GM21576 (cell line): Measurements from ENCODE around the gene RAB43.

ENCODE experiments used
- ATAC-seq: cut with Tn5 transposase; IDR thresholded peaks from one replicate; pipeline ENCODE4 v1.9.1; 2021; ENCODE audit warnings: mild to moderate bottlenecking, moderate library complexity; ENCODE audit not compliant: unreplicated experiment

Gene RAB43

DNA sequence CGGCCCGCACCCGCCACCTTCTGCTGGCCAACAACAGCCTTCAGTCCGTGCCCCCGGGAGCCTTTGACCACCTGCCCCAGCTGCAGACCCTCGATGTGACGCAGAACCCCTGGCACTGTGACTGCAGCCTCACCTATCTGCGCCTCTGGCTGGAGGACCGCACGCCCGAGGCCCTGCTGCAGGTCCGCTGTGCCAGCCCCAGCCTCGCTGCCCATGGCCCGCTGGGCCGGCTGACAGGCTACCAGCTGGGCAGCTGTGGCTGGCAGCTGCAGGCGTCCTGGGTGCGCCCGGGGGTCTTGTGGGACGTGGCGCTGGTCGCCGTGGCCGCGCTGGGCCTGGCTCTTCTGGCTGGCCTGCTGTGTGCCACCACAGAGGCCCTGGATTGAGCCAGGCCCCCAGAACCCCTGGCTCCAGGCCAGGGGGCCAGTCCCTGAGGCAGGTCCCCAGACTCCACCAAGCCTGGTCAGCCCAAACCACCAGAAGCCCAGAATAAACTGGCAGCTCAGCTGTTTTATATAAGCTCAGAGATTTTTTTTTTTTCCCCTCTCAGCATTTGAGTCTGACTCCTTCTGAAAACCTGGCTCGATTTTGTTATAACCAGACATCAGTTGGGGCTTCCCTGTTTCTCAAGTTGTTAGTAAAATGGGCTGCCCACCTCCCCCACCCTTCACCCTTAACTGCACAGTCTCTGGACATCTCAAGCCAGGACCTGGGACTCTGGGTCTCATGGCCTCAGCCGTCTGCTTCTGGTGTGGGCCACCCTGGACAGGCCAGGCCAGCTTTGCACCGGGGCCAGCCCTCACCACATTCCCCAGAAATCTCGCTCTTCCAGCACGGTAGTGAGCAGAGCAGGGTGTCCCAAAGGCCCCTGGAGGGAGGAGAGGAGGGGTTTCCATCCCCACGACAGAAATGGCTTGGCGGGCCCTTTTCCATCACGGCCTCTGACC is 59.4 kb downstream of the RAB43 start:
- no peak for ATAC-seq

DNA sequence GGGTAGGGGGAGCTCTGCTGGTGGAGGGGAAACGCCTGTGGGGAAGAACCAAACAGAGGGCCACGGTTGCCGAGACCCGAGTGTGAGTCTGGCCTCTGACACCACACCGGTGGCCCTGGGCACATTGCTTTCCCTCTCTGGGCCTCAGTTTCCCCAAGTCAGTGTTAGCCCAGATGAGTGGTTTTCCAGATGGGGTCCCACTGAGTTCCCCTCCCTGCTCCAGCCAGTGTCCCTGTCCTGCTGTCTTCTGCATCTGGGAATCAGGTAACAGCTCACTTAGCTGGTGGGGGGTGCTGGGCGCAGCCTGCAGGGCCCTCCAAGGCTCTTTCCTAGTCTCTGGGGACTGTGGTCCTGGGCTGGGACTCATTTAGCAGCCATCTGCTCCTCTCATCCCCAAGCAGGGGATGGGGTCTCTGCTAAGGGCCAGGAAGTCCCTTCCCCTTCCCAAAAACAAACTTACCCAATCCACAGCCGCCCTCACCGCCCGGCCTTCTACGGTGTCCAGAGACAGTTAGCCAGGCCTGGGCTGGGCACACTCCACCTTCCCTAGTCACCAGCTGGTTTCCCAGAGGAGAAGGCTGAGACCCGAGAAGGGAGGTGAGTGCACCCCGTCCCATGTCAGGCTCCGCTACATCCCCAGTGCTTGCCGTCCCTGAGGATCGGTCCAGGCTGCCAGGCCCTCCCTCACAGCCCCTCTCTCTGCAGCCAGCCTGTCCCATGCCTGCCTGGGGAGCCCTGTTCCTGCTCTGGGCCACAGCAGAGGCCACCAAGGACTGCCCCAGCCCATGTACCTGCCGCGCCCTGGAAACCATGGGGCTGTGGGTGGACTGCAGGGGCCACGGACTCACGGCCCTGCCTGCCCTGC is 60.3 kb downstream of the RAB43 start:
- ATAC-seq = no peak

DNA sequence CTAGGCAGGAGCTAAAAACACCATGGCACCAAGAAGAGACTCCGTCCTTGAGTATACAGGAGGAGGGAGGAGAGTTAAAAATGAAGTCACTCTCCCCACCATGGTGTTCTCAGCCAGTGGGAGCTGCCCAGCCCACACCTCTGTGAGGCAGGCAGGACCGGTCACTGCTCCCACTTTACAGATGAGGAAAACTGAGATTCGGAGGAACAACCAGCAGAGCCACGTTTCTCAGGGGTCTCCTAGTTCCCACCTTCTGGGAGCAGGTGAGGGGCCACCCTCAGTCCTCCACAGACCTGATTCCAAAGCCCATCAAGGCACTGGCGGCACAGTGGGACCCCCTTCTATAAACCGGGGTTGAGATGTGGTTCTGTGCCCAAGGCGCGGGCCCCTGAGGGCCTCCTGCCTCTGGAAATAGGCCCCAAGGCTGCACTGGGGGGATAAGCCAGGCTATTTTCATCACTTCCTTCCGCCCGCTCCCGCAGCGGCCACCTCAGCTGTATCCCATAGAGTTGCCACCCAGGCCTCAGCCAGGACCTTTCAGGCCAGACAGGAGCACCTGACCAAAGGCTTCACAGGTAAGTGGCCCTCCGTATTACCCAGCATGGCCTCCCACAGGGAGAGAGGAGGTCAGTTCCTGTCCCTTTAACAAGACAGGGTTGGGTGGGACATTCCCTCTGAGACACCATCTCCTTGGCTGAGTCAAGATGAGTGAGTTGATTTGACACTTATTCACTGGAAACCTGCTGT is 61.2 kb downstream of the RAB43 start, which contains the start of gene GP9:
TSS of gene GP9 (plus strand) at position 504 of the 747 bp plus-strand sequence. CDS start 961 bp downstream, outside the sequence.
- no peak for ATAC-seq

DNA sequence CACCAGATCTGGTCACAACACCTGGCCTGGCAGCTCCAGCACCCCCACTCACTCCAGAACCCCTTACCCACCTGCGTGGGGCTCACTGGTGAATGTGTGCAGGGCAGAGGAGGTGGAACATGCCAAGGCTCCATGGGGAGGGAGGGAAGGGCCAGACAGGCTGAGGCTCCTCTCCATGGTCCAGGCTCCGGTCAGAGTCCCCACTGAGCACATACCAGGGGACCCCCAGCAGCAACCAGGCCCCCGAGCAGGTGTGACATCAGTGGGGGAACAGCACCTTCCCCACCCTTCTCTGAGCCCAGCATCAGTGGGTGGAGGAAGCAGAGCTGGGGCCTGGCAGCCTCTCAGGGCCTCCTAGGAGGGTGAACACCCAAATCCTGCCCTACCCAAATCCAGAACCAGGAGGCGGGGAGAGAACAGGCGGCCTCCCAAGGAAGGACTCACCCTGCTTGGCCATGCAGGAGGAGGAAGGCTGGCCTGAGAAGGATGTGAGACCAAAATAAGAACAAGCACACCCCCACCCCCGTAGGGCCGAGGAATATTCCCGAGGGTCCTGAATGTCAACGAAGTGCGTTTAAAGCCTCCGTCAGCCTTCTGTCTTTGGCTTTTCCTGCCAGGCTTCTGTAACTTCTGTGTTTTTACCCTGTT is 62.2 kb downstream of the RAB43 start:
- ATAC-seq = no peak

DNA sequence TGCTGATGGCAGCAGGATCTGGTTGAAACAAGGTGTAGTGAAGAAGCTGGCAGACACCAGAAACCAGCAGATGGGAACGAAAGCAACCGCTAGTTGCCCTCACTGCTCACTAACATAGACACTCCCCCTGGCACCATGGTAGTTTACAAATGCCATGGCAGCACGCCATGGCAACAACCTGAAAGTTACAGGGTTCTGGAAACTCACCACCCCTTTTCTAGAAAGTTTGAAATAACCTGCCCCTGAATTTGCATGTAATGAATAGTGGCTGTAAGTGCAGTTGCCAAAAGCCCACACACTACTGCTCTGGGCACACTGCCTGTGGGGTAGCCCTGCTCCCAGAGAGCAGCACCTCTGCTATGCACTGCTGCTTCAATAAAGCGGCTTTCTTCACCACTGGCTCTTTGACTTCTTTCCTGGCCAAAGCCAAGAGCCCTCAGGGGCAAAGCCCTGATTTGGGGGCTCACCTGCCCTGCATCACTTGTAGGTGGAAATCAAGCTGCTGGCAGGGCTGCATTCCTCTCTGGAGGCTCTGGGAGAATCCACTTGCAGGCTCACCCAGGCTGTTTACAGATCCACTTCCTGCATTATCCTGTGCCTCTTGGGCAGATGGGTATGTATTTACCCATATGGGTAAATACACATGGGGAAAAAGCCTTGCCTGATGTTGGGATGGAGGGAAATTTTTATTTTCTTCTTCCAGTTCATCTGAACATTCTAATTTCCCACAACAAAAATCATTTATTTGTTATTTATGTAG is 63.0 kb downstream of the RAB43 start:
- no peak for ATAC-seq

DNA sequence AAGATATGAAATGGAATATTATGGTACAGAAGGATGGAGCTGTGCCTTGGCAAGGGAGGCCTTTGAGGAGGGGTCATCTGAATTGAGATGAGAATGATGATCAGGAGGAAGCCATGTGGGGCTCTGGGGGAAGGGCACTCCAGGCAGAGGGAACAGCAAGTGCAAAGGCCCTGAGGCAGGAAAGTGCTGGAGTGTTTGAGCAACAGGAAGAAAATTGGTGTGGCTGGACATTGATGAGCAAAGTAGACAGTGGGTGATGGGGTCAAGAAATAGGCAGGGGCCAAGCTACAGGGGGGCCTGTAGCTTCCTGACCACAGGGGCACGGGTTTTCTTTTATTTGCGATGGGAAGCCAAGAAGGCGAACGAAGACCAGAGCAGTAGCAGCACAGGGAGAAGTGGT is 64.4 kb downstream of the RAB43 start:
- no peak for ATAC-seq

DNA sequence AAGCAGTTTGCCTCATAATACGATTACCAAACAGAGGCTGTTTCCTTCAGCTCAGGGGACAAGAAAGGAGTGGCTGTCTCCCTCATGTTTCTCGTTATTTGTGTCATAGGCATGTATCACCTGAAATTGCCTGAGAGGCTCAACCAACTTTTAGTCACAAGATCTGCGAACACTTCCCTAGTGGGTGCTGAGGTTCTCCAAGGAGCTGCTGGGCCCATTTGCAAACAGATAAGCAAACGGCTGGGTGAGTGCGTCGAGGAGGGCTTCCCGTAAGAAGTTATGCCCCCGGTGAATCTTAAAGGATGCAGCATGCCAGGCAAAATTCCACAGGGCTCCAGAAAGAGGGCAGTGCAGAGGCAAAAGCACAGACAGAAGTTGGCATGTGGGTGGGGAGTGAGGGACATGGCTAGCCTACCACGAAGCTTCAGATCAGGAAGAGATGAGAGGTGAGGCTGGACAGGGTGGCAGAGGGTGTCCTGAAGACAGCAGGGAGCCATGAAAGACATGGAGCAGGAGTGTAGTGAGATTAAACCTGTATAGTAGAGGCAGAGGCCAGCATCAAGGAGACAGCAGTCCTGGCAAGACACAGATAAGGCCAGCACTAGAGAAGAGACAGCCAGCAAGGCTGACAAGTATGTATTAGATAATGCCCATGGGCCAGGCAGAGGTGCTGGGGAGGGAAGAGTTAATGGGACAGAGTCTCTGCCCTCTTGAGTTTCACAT is 65.0 kb downstream of the RAB43 start:
- no peak for ATAC-seq

DNA sequence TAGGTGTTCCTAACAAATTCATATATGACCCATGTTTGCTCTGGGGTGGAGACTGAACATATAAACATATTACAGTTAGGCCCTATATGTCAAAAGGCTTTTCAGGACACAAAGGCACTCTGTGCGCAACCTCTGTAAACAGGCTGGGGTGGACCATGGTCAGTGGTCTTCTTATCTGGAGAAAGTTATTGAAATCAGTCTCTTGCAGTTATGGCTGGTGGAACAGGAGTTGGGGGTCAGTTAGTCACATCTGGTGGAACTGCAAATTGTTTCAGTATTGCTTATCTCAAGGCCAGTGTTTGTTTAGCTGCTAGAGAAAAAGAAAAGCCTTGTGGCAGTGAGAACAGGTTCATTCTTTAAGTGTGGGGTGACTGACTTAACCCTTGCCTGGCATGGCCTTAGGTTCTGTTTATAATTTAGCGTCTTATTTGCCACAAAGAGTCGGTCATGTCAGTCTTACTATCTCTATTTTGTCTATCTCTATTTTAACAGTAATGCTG is 66.9 kb downstream of the RAB43 start:
- no peak for ATAC-seq

DNA sequence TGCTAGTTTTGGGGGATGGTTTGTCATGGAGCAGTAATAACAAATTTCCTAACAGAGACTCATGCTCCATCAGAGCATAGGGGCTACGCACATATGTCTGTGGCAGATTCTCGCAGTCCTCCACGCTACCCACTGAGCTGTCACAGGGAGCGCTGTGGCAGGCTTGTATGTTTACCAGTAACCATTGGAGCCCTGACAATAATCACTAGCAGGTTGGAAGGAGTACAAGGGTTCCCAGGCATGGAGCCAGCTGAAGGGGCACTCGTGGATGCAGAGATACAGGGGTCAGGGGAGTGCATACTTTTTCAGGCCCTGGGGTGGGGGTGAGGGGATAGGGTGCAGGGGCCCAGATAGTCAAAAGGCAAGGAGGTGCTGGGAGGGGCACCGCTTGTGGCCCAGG is 68.9 kb downstream of the RAB43 start:
- ATAC-seq = no peak

DNA sequence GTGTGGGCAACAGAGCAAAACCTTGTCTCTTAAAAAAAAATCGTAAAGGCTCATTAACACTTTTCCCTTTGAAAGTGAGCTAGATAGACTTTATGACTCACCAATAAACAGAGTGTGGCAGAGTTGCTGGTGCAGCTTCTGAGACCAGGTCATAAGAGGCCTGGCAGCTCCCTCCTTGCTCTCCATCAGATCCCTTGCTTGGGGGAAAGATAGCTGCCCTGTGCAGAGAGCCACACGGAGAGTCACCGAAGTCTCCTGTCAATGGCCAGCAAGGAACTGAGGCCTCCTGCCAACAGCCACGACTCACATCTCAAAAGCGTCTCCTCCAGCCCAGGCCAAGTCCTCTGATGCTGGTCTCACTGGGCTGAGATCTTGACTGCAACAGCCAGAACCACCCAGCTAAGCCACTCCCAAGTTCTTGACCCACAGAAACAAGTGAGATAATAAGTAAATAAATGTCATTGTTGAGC is 69.7 kb downstream of the RAB43 start:
- ATAC-seq = no peak

DNA sequence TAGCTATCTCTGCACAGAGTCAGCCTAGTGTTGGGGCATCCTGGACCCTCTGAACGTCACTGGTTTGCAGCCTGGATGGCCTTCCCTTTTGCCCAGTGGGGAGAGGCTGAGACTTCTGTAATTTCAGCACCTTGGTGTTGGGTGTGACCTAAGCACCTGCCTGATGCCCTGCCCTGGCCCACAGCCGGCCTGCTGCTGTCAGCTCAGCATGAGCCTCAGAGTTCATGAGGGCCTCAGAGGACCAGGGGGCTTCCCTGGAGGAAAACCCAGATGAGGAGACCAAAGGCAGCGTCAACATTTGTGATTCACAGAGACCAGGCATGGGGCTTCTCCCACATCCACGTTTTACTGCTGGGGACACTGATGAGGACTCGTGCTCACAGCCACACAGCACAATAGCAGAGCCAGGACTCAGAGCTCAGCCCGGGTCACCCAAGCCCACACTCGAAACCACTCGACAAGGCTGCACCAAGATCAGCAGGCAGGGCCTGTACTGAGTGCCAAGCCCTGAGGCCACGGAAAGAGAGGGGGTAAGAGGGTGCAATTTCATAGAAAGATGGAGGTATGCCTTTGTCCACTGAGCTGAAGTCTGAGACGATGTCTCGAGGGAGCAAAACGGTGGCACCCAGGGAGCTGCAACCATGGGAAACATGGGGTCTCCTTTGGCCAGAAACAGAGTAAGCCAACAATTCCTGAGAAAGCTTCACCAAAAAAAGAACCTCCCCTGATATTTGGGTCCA is 70.9 kb downstream of the RAB43 start:
- no peak for ATAC-seq

DNA sequence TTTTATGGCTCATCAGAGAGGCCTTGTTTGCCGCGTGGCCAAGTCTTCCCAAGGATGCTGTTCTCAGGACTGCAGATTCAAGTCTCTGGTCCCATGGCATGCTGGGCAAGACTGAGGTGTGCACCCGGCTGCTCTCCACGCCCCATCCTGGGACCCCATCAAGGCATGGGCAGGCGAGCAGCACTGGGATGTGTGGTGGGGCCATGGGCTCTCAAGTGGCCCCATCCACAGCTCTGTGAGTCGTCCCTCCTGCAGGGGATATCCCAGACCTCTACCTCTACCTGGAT is 74.1 kb downstream of the RAB43 start:
- ATAC-seq = no peak

DNA sequence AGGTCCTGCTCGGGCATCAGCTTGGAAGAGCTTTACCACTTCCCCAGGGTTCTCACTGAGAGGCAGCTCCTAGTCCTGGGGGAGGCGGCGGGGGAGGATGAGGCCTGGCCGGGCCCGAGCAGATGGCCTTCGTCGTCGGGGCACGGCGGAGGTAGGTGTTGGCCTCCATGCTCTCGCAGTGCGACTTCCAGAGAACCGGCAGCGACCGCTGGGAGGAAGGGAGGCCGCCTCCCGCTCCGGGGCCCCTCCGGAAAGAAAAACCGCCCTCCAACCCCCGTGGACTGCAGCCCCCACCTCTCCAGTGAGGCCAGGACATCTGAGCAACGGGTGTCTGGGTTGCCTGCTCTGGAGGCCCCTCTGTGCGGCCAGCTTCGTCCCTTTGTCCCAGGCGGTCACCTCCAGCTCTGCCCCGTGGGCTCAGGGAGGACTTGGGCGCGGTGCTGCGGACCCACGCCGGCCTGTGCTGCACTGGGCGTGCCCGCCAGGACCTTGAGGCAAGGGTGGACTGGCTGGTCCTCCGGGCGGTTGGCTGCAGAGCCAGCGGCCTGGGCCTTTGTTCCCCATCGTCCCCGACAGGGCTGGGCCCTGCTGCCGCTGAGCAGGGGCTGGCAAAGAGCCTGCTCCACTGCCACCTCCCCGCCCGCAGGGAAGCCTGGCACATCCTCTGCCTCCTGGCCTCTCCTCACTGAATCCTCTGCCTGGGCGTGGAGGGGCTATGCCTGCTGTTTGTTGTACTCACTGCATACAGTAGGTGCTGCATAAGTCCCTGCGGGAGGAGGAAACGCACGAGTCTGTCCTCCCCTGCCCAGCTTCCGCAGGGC is 74.7 kb downstream of the RAB43 start:
- ATAC-seq = no peak

DNA sequence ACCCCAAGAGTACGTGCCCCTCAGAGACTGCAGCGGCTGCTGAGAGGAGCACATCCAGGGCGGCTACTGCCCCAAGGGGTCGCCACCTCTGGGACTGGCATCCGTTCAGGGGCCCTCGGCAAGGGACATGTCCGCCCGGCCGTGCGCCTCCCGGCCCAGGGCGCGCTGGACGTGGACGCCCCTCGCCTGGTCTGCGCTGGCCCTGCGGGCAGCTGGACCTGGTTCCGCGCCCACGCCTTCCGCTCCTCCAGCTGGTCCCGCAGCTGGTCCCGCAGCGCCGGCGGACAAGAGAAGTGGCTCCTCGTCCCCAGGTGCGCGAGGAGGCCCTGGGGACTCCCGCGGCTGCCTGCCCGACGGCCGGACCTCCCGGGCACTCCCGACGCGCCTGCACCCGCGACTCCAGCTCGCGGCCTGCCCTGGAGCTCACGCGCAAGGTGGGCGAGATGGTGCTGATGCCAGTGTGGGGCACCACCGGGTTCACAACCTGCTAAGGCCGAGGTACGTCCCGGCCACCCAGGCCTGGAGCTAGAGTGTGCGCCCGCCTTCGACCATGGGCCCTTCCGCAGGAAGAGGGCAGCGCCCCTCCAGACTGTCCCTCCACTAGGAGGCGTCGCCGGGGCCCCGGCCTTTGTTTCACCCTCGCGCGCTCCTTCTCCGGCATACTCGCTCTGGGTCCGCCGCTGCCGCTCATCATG is 75.4 kb downstream of the RAB43 start:
- ATAC-seq = no peak

DNA sequence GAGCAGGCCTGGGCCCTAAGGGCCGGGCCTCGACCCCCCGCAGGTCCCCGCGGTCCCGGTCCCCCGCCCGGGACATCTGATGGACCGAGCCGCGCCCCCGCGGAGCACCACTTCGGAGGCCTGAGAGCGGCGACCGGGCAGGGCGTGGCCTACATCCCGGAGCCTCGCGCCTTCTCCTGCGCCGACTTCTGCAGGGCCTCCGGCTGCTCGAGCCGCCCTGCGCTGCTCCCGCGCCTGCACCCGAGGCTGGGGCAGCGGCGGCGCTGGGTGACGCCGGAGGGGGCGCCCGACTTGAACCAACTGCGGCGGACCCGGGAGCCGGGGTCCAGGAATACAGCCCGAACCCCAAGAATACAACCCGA is 75.9 kb downstream of the RAB43 start:
- no peak for ATAC-seq

DNA sequence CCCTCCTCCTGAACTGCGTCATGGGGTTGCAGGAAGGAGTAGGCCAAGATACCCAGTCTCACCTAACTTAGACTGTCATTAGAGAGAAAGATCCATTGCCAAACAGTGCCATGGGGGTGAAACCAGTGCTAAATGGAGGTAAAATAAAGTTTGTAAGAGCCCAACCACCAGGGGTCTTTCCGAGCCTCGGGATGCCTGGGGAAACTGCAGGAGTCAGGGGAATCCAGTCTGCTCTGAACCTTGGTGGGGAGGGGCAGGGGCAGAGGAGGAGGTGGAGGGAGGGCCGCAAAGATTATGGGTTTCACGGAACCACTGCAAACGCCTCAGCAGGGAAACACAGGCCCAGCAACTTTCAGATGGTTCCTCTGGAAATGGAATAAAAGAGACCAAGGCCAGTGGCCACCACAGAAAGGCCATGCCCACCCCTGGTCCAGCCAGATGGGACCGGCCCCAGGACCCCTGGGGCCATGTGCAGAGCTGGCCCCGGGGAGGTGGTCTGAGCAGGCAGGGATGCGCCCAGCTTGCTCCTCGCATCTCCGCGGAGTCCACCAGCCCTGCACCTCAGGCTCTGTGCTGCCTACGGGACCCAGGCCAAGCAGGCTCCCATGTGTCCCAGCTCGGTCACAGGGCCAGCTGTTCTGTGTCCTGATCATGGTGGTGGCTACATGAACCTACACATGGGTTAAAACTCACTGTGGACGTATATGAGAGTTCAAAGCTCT is 80.9 kb downstream of the RAB43 start:
- ATAC-seq = no peak

DNA sequence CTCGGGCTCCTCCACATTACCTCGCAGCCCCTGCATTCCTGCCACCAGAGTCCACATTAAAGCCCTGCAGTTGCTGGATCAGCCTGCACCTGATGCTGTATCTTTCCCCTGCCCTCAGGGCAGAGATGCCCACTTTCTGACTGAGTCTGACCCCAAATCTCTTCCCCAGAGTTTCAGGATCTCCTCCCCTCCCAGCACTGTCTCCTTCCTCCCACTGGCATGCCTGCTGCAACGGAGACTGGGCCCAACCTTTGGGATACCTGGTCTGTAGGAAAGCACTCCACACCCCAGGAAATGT is 81.6 kb downstream of the RAB43 start:
- ATAC-seq = no peak
